ENCODE measurements around the gene PAX1.

GRCh38 chr20:21710341-21710740 lies 4.9 kb downstream of the PAX1 start:
- TF ChIP-seq, protein P1, sequence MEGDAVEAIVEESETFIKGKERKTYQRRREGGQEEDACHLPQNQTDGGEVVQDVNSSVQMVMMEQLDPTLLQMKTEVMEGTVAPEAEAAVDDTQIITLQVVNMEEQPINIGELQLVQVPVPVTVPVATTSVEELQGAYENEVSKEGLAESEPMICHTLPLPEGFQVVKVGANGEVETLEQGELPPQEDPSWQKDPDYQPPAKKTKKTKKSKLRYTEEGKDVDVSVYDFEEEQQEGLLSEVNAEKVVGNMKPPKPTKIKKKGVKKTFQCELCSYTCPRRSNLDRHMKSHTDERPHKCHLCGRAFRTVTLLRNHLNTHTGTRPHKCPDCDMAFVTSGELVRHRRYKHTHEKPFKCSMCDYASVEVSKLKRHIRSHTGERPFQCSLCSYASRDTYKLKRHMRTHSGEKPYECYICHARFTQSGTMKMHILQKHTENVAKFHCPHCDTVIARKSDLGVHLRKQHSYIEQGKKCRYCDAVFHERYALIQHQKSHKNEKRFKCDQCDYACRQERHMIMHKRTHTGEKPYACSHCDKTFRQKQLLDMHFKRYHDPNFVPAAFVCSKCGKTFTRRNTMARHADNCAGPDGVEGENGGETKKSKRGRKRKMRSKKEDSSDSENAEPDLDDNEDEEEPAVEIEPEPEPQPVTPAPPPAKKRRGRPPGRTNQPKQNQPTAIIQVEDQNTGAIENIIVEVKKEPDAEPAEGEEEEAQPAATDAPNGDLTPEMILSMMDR (IDR thresholded peaks at IDR 0.05): no peak
- TF ChIP-seq POLR2A (IDR thresholded peaks at IDR 0.05): no peak

All from uterus (tissue), 2 donors.